Left cardiac atrium (tissue), 4 donors: ENCODE results near the gene ZFAND4. TPM values are rescaled to one million over a fixed set of nuclear protein-coding genes. Genes with fewer than 3 reads are reported as not detected.
"Not testable (repeated sequence)": the region's sequence is repeated elsewhere in the genome, so short reads cannot be mapped to it uniquely, and the experiment has no call there.

Experiments
- ATAC-seq, 2 donors: fragments of 200-7000 bp; cut with Tn5 transposase; one replicate each; pipeline ENCODE4 v1.9.1; 2020; ENCODE audit warnings: mild to moderate bottlenecking in 2 of 2, moderate library complexity in 2 of 2
- DNase-seq: peaks from one replicate; pipeline ENCODE4 v3.0.0-alpha.2; 2020
- intact Hi-C, 2 donors: fragments of 100-400 bp; cut with DNase I; formaldehyde crosslinking; loops; one replicate each; pipeline versions ENCODE4 v1.14.1 to v1.15.1; 2022 to 2023
- total RNA-seq, 2 donors: library from RNA; stranded (reverse); fragmentation: NEBNext Ultra II Directional; extraction: Animal tissue kit (Norgen Biotek cat#: 25700); gene quantifications; one replicate each; pipeline ENCODE4 v1.2.1, GENCODE V29; 2021
- donor health status: DM: no; HTN: yes; CAD: no.
- donor health status: DM: no; HTN: yes; CAD: no; lungs with severe emphysema.
- donor health status: DM: yes; HTN: yes; CAD: no.
- donor health status: Dilated cardiomyopathy.

ZFAND4 gene
- total RNA-seq, 2 donors from 2014 or later: 14.0 to 15.0 TPM

DNA sequence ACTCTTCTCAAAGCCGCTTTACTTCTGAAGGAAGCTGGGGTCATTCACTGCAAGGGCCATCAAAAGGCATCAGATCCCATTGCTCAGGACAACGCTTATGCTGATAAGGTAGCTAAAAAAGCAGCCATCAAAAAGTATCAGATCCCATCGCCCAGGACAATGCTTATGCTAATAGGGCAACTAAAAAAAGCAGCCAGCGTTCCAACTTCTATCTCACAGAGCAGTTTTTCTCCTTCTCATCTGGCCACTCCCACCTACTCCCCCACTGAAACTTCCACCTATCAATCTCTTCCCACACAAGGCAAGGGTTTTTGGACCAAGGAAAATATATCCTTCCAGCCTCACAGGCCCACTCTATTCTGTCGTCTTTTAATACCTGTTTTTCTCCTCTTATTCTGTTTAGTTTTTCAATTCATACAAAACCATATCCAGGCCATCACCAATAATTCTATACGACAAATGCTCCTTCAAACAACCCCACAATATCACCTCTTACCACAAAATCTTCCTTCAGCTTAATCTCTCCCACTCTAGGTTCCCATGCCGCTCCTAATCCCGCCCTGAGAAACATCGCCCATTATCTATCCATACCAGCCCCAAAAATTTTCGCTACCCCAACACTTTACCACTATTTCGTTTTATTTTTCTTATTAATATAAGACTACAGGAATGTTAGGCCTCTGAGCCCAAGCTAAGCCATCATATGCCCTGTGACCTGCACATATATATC is 97.4 kb downstream of the ZFAND4 start:
- DNase-seq, intact Hi-C loops, ATAC-seq: not testable (repeated sequence)

DNA sequence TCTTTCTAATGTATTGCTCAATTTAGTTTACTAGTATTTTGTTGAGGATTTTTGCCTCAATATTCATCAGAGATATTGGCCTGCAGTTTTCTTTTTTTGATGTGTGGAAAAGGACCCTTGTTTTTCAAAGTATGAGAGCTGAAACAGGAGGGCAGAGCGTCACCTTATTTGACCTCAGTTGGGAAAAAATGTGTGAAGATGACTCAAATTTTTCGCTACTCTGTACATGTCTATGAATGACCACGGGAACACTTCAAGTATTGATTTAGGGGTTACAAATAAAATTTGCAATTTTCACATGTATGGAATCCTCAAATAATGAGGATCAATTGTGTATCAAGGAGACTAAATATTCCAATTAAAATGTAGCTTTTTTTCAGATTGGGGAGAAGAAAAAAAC is 103.1 kb downstream of the ZFAND4 start:
- intact Hi-C loops: no loop called here
- DNase-seq: no peak
- ATAC-seq: no peak

DNA sequence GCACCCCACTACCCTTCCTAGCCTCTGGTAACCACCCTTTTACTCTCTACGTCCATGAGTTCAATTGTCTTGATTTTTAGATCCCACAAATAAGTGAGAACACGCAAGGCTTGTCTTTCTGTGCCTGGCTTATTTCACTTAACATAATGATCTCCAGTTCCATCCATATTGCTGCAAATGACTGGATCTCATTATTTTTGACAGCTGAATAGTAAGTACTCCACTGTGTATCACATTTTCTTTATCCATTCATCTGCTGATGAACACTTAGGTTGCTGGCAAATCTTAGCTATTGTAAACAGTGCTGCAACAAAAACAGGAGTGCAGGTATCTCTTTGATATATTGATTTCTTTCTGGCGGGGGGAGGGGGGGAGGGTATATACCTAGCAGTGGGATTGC is 106.2 kb downstream of the ZFAND4 start:
- DNase-seq (no peak), ATAC-seq (no peak)
- intact Hi-C loops: no loop called here

Other genes starting within 250 kb of the ZFAND4 start
- 10 to 100 TPM; 34.6 to 46.2 TPM for gene WASHC2C, start 54.5 kb upstream of the ZFAND4 start, total RNA-seq
- gene AGAP4, start 174.7 kb upstream of the ZFAND4 start, total RNA-seq: 1 to 10 TPM; 7.7 to 9.2 TPM